Ascending aorta (tissue), 2 donors: Measurements from ENCODE around the gene CTDP1. TPM values are rescaled to one million over a fixed set of nuclear protein-coding genes. Genes with fewer than 3 reads are reported as not detected.
A peak's percentile ranks its signal among the peaks of the same experiment; 100 is the strongest.

Experiments
- DNase-seq, 2 donors: peaks; one replicate each; pipeline ENCODE4 v3.0.0-alpha.2; 2019; ENCODE audit warnings: low spot score in 2 of 2
- H3K27ac ChIP-seq, 2 donors: fragments of 200-600 bp; sonication (generic); one replicate each; pipeline ENCODE4 v1.5.1; 2016 to 2017; ENCODE audit warnings: mild to moderate bottlenecking in 1 of 2
- H3K27me3 ChIP-seq: fragments of 200-600 bp; sonication (generic); one replicate; pipeline ENCODE4 v1.5.1; 2017
- H3K36me3 ChIP-seq, 2 donors: fragments of 200-600 bp; sonication (generic); one replicate each; pipeline ENCODE4 v1.5.1; 2016
- H3K4me1 ChIP-seq, 2 donors: fragments of 200-600 bp; sonication (generic); one replicate each; pipeline ENCODE4 v1.5.1; 2016 to 2017; ENCODE audit warnings: mild to moderate bottlenecking in 1 of 2
- H3K4me3 ChIP-seq, 2 donors: fragments of 200-600 bp; sonication (generic); one replicate each; pipeline ENCODE4 v1.5.1; 2016 to 2017; ENCODE audit warnings: mild to moderate bottlenecking in 1 of 2
- H3K9me3 ChIP-seq, 2 donors: fragments of 200-600 bp; sonication (generic); one replicate each; pipeline ENCODE4 v1.5.1; 2016
- CTCF ChIP-seq, 3 experiments: fragments of 200-600 bp in 2 of 3; fragments of 450-650 bp in 1 of 3; sonication (generic) in 2 of 3; IDR thresholded peaks; one replicate each; pipeline ENCODE4 v1.5.1; 2016 to 2019; ENCODE audit warnings: antibody characterized with exemption in 3 of 3, mild to moderate bottlenecking in 1 of 3, moderate library complexity in 1 of 3
- intact Hi-C: fragments of 100-400 bp; cut with DNase I; formaldehyde crosslinking; loops from one replicate; pipeline ENCODE4 v1.15.1; 2023
- total RNA-seq: library from RNA; depleted of rRNA; stranded (reverse); fragments of >200 nt; gene quantifications from one replicate; pipeline ENCODE4 v1.1.0, GENCODE V29; 2016

CTDP1 gene
- total RNA-seq, 1 donor from 2014 or later = 31.7 TPM

GRCh38 chr18:79642626-79643025 lies 37.0 kb upstream of the CTDP1 start:
- H3K9me3 ChIP-seq = no peaks in the 10 kb centered on the region
- H3K27me3 ChIP-seq = no peaks in the 10 kb centered on the region
- no peaks in the 10 kb centered on the region for H3K36me3 ChIP-seq
- no peak overlapping the region for H3K27ac ChIP-seq
- intact Hi-C loops = no loop called here
- DNase-seq = no peak
- no peak for TF ChIP-seq CTCF (IDR thresholded peaks at IDR 0.05)
- H3K4me3 ChIP-seq = no peak overlapping the region
- H3K4me1 ChIP-seq = peaks cover 0 to 5% of the 10 kb centered on the region in 2 donors

- Histone ChIP-seq H3K27me3 (no peaks in the 10 kb centered on the region), H3K4me1 (peaks cover 0 to 5% of the 10 kb centered on the region in 2 donors), H3K9me3 (no peaks in the 10 kb centered on the region), H3K4me3 (no peak overlapping the region), H3K27ac (no peak overlapping the region), H3K36me3 (no peaks in the 10 kb centered on the region)
- TF ChIP-seq CTCF (IDR thresholded peaks at IDR 0.05) = no peak
- DNase-seq = no peak
- intact Hi-C loops = no loop called here
Observed at GRCh38 chr18:79643054-79643984, 36.3 kb upstream of the CTDP1 start.

- intact Hi-C loops = loop anchor here (1.0 to 2.0 kb wide), 2 partner anchors 115 to 265 kb away; no protein-coding TSS in a partner anchor
- no peak overlapping the region for H3K27ac ChIP-seq
- no peak overlapping the region for H3K4me3 ChIP-seq
- peak; percentile 90 to 100 (median 98) for TF ChIP-seq CTCF (IDR thresholded peaks at IDR 0.05)
- no peaks in the 10 kb centered on the region for H3K9me3 ChIP-seq
- peaks cover 0 to 2% of the 10 kb centered on the region in 2 donors for H3K4me1 ChIP-seq
- DNase-seq = no peak
- H3K27me3 ChIP-seq = no peaks in the 10 kb centered on the region
- no peaks in the 10 kb centered on the region for H3K36me3 ChIP-seq
Observed at GRCh38 chr18:79644006-79644665, 35.5 kb upstream of the CTDP1 start.

- H3K27ac ChIP-seq = no peak overlapping the region
- no peak overlapping the region for H3K4me3 ChIP-seq
- no peaks in the 10 kb centered on the region for H3K27me3 ChIP-seq
- DNase-seq = no peak
- no peaks in the 10 kb centered on the region for H3K4me1 ChIP-seq
- TF ChIP-seq CTCF (IDR thresholded peaks at IDR 0.05) = no peak
- no peaks in the 10 kb centered on the region for H3K36me3 ChIP-seq
- no peaks in the 10 kb centered on the region for H3K9me3 ChIP-seq
- intact Hi-C loops = loop anchor here (1.0 to 5.0 kb wide), 3 partner anchors 116 to 265 kb away; no protein-coding TSS in a partner anchor
Observed at GRCh38 chr18:79644666-79645057, 34.9 kb upstream of the CTDP1 start.

GRCh38 chr18:79645291-79645983 lies 34.2 kb upstream of the CTDP1 start:
- no peaks in the 10 kb centered on the region for H3K4me1 ChIP-seq
- TF ChIP-seq CTCF (IDR thresholded peaks at IDR 0.05) = no peak
- no peak overlapping the region for H3K4me3 ChIP-seq
- intact Hi-C loops = loop anchor here (2.0 to 5.0 kb wide), 2 partner anchors 117 to 198 kb away; no protein-coding TSS in a partner anchor
- no peaks in the 10 kb centered on the region for H3K36me3 ChIP-seq
- H3K9me3 ChIP-seq = no peaks in the 10 kb centered on the region
- no peaks in the 10 kb centered on the region for H3K27me3 ChIP-seq
- H3K27ac ChIP-seq = no peak overlapping the region
- DNase-seq = no peak
